DLD1 (cell line): ENCODE results near the gene COL15A1.

Experiments used
- in situ Hi-C: cut with HindIII; loops from 2 replicates; pipeline ENCODE4 v1.10.0; 2017; ENCODE audit warnings: low sequenced_read_pairs

The COL15A1 gene

GRCh38 chr9:98944057-98944733 lies 488 bp downstream of the COL15A1 start:
- in situ Hi-C loops = no loop called here

GRCh38 chr9:98944734-98945074 lies 997 bp downstream of the COL15A1 start:
- in situ Hi-C loops = no loop called here

- in situ Hi-C loops = no loop called here
These were observed 5.9 kb downstream of the COL15A1 start for GRCh38 chr9:98949565-98949964.

GRCh38 chr9:98950262-98950661 lies 6.6 kb downstream of the COL15A1 start:
- in situ Hi-C loops = no loop called here

- in situ Hi-C loops = no loop called here
These were observed 8.3 kb downstream of the COL15A1 start for GRCh38 chr9:98951967-98952366.

- in situ Hi-C loops = no loop called here
These were observed 10.0 kb downstream of the COL15A1 start for GRCh38 chr9:98953581-98954243.

GRCh38 chr9:98954244-98954610 lies 10.5 kb downstream of the COL15A1 start:
- in situ Hi-C loops = no loop called here

GRCh38 chr9:98955259-98955658 lies 11.6 kb downstream of the COL15A1 start:
- in situ Hi-C loops = no loop called here

GRCh38 chr9:98957826-98958225 lies 14.1 kb downstream of the COL15A1 start:
- in situ Hi-C loops = no loop called here

- in situ Hi-C loops = no loop called here
These were observed 14.7 kb downstream of the COL15A1 start for GRCh38 chr9:98958271-98958984.

- in situ Hi-C loops = no loop called here
These were observed 16.7 kb downstream of the COL15A1 start for GRCh38 chr9:98960409-98960808.

- in situ Hi-C loops = no loop called here
These were observed 17.9 kb downstream of the COL15A1 start for GRCh38 chr9:98961513-98962180.

- in situ Hi-C loops = no loop called here
These were observed 18.5 kb downstream of the COL15A1 start for GRCh38 chr9:98962181-98962560.

GRCh38 chr9:98962861-98963260 lies 19.2 kb downstream of the COL15A1 start:
- in situ Hi-C loops = no loop called here

GRCh38 chr9:98964201-98964600 lies 20.5 kb downstream of the COL15A1 start:
- in situ Hi-C loops = no loop called here

GRCh38 chr9:98964911-98965336 lies 21.2 kb downstream of the COL15A1 start:
- in situ Hi-C loops = no loop called here

- in situ Hi-C loops = no loop called here
These were observed 23.0 kb downstream of the COL15A1 start for GRCh38 chr9:98966676-98967075.

- in situ Hi-C loops = no loop called here
These were observed 23.6 kb downstream of the COL15A1 start for GRCh38 chr9:98967257-98967656.

GRCh38 chr9:98967680-98968079 lies 24.0 kb downstream of the COL15A1 start:
- in situ Hi-C loops = no loop called here

GRCh38 chr9:98968601-98969337 lies 25.1 kb downstream of the COL15A1 start:
- in situ Hi-C loops = no loop called here

GRCh38 chr9:98970532-98971041 lies 26.9 kb downstream of the COL15A1 start:
- in situ Hi-C loops = no loop called here
